WTC11 (cell line): ENCODE measurements around the gene TEKT2.

Experiments
- IRF2 ChIP-seq: sonication (generic); formaldehyde crosslinking; IDR thresholded peaks from 2 replicates; pipeline ENCODE4 v1.8.0; 2022; ENCODE audit warnings: low read depth, missing genetic modification reagents, borderline replicate concordance
- JUN ChIP-seq: sonication (generic); formaldehyde crosslinking; IDR thresholded peaks from 2 replicates; pipeline ENCODE4 v1.8.0; 2023; ENCODE audit warnings: mild to moderate bottlenecking, missing genetic modification reagents
- TF ChIP-seq, protein P1 (sequence below): sonication (generic); formaldehyde crosslinking; IDR thresholded peaks from 2 replicates; pipeline ENCODE4 v1.8.1; 2022; ENCODE audit warnings: mild to moderate bottlenecking, missing genetic modification reagents, moderate library complexity, borderline replicate concordance
- TF ChIP-seq, protein P2 (sequence below): fragments of 200-600 bp; IDR thresholded peaks from 2 replicates; pipeline ENCODE4 v1.8.0; 2022; ENCODE audit warnings: antibody characterized with exemption

DNA sequence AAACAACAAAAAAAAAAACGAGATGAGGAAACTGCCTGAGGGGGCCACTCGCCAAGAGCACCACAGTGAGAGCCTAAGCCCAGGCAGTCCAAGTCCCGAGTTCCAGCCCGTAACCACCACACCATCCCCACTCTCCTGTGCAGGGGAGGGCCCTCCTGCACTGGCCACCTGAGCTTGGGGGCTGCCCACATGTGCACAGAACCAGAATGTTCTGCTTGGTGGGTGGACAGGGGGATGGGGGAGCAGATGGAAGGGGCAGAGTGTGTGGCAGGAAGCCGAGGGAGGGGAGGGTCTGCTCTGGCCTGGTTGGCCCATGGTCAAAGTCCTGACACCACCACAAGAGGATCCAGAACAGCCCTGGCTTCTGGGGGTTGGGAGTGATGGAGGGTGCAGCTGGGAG lies 22.4 kb downstream of the TEKT2 start:
- TF ChIP-seq IRF2 (CRISPR knock-in tag) (no peak), JUN (CRISPR knock-in tag) (no peak)
- TF ChIP-seq, protein P1, sequence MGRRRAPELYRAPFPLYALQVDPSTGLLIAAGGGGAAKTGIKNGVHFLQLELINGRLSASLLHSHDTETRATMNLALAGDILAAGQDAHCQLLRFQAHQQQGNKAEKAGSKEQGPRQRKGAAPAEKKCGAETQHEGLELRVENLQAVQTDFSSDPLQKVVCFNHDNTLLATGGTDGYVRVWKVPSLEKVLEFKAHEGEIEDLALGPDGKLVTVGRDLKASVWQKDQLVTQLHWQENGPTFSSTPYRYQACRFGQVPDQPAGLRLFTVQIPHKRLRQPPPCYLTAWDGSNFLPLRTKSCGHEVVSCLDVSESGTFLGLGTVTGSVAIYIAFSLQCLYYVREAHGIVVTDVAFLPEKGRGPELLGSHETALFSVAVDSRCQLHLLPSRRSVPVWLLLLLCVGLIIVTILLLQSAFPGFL = no peak
- TF ChIP-seq, protein P2, sequence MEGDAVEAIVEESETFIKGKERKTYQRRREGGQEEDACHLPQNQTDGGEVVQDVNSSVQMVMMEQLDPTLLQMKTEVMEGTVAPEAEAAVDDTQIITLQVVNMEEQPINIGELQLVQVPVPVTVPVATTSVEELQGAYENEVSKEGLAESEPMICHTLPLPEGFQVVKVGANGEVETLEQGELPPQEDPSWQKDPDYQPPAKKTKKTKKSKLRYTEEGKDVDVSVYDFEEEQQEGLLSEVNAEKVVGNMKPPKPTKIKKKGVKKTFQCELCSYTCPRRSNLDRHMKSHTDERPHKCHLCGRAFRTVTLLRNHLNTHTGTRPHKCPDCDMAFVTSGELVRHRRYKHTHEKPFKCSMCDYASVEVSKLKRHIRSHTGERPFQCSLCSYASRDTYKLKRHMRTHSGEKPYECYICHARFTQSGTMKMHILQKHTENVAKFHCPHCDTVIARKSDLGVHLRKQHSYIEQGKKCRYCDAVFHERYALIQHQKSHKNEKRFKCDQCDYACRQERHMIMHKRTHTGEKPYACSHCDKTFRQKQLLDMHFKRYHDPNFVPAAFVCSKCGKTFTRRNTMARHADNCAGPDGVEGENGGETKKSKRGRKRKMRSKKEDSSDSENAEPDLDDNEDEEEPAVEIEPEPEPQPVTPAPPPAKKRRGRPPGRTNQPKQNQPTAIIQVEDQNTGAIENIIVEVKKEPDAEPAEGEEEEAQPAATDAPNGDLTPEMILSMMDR = no peak
